Fibroblast of villous mesenchyme (primary cell): ENCODE data around the gene ROGDI. TPM values are rescaled to one million over a fixed set of nuclear protein-coding genes. Genes with fewer than 3 reads are reported as not detected.

Source experiments
- DNase-seq: peaks from one replicate; pipeline ENCODE4 v3.0.0-alpha.2; 2010; ENCODE audit warnings: low read depth
- H3K4me3 ChIP-seq: 2 replicates; pipeline ENCODE4 v1.5.1; 2011; ENCODE audit warnings: low read depth, mild to moderate bottlenecking, low read length
- total RNA-seq: library from RNA; depleted of rRNA; stranded (reverse); fragments of >200 nt; gene quantifications from 2 replicates; pipeline ENCODE4 v1.2.3, GENCODE V29; 2012
- TF ChIP-seq, protein P1 (sequence below): IDR thresholded peaks from 2 replicates; pipeline ENCODE4 v1.5.1; 2012; ENCODE audit warnings: low read depth, mild to moderate bottlenecking, low read length; ENCODE audit not compliant: insufficient read depth

The ROGDI gene
- total RNA-seq, 1 donor: 20.7 TPM

DNA sequence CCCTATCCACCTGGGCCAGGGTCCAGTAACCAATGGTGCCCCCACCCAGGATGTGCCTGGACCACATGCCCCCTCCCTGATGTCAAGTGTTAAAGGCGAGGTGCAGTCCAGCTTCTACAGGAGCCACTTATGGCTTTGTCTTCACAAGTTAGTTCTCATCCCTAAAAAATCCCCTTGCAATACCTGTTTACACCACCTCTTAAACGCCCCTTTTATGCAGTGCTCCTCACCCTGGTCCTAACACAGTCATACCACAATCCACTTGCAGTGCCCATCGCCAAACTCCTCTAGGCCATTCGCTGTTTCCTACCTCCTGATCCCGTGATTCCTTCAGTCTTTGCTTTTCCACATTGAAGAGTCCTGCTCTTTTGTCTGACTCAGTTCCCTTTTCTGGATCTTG lies 37.5 kb upstream of the ROGDI start:
- TF ChIP-seq, protein P1, sequence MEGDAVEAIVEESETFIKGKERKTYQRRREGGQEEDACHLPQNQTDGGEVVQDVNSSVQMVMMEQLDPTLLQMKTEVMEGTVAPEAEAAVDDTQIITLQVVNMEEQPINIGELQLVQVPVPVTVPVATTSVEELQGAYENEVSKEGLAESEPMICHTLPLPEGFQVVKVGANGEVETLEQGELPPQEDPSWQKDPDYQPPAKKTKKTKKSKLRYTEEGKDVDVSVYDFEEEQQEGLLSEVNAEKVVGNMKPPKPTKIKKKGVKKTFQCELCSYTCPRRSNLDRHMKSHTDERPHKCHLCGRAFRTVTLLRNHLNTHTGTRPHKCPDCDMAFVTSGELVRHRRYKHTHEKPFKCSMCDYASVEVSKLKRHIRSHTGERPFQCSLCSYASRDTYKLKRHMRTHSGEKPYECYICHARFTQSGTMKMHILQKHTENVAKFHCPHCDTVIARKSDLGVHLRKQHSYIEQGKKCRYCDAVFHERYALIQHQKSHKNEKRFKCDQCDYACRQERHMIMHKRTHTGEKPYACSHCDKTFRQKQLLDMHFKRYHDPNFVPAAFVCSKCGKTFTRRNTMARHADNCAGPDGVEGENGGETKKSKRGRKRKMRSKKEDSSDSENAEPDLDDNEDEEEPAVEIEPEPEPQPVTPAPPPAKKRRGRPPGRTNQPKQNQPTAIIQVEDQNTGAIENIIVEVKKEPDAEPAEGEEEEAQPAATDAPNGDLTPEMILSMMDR: no peak
- H3K4me3 ChIP-seq: no peak overlapping the region
- no peak for DNase-seq

GRCh38 chr16:4837733-4838501 lies 35.5 kb upstream of the ROGDI start:
- H3K4me3 ChIP-seq: no peak overlapping the region
- TF ChIP-seq, protein P1: no peak
- no peak for DNase-seq

- DNase-seq: no peak
- no peak overlapping the region for H3K4me3 ChIP-seq
- TF ChIP-seq, protein P1: no peak
Observed at GRCh38 chr16:4836727-4837126, 34.3 kb upstream of the ROGDI start.

DNA sequence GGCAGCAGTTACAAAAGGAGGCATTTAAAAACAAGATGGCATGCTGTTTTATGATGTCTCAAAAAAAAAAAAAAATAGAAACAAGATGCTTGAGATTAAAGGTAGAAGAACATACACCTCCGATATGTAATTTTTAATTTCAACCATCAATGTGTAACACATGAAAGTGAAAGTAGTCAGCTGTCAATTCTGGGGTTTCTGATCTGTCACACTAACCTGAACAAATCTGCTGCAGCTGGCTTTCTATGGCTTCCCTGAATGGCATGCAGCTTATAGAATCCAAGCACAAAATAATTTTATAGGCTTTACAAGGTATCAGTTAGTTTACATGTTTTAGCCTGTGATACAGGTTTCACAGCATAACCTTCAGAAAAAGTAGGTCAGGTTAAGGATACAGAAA lies 31.2 kb upstream of the ROGDI start:
- DNase-seq: no peak
- H3K4me3 ChIP-seq: no peak overlapping the region
- TF ChIP-seq, protein P1: no peak

GRCh38 chr16:4832698-4833343 lies 30.4 kb upstream of the ROGDI start:
- TF ChIP-seq, protein P1: no peak
- no peak for DNase-seq
- no peak overlapping the region for H3K4me3 ChIP-seq

DNA sequence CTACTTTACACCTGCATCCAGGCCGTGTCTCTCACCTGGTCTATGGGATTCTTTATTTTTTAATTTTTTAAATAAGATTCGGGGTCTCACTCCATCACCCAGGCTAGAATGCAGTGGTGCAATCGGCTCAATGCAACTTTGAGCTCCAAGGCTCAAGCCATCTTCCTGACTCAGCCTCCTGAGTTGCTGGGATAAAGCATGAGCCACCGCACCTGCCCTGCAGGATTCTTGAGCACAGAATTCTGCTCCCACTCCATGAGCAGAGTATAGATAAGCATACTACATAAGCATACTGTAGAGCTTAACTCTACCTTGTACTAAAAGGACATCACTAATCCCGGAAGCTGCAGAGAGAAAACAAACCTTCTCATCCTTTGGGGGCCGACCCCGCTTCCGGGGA lies 29.2 kb upstream of the ROGDI start:
- DNase-seq: no peak
- TF ChIP-seq, protein P1: no peak
- H3K4me3 ChIP-seq: no peak overlapping the region
